22Rv1 (cell line): ENCODE data around the gene UBAP1.

Experiments used
- H3K27ac ChIP-seq: fragments of 450-650 bp; 2 replicates; pipeline ENCODE4 v1.5.1; 2017
- ZFX ChIP-seq: fragments of 450-650 bp; IDR thresholded peaks from 2 replicates; pipeline ENCODE4 v1.6.1; 2017; ENCODE audit warnings: antibody characterized with exemption, borderline replicate concordance
- TF ChIP-seq, protein P1 (sequence below): fragments of 450-650 bp; IDR thresholded peaks from 2 replicates; pipeline ENCODE4 v1.5.1; 2017; ENCODE audit warnings: mild to moderate bottlenecking

Gene UBAP1

GRCh38 chr9:34163434-34163833 is 15.4 kb upstream of the UBAP1 start:
- H3K27ac ChIP-seq, result peak overlapping the region; percentile 70
- TF ChIP-seq, protein P1, sequence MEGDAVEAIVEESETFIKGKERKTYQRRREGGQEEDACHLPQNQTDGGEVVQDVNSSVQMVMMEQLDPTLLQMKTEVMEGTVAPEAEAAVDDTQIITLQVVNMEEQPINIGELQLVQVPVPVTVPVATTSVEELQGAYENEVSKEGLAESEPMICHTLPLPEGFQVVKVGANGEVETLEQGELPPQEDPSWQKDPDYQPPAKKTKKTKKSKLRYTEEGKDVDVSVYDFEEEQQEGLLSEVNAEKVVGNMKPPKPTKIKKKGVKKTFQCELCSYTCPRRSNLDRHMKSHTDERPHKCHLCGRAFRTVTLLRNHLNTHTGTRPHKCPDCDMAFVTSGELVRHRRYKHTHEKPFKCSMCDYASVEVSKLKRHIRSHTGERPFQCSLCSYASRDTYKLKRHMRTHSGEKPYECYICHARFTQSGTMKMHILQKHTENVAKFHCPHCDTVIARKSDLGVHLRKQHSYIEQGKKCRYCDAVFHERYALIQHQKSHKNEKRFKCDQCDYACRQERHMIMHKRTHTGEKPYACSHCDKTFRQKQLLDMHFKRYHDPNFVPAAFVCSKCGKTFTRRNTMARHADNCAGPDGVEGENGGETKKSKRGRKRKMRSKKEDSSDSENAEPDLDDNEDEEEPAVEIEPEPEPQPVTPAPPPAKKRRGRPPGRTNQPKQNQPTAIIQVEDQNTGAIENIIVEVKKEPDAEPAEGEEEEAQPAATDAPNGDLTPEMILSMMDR, result no peak
- TF ChIP-seq ZFX, result no peak

GRCh38 chr9:34169125-34169524 is 9.7 kb upstream of the UBAP1 start:
- no peak overlapping the region for H3K27ac ChIP-seq

DNA sequence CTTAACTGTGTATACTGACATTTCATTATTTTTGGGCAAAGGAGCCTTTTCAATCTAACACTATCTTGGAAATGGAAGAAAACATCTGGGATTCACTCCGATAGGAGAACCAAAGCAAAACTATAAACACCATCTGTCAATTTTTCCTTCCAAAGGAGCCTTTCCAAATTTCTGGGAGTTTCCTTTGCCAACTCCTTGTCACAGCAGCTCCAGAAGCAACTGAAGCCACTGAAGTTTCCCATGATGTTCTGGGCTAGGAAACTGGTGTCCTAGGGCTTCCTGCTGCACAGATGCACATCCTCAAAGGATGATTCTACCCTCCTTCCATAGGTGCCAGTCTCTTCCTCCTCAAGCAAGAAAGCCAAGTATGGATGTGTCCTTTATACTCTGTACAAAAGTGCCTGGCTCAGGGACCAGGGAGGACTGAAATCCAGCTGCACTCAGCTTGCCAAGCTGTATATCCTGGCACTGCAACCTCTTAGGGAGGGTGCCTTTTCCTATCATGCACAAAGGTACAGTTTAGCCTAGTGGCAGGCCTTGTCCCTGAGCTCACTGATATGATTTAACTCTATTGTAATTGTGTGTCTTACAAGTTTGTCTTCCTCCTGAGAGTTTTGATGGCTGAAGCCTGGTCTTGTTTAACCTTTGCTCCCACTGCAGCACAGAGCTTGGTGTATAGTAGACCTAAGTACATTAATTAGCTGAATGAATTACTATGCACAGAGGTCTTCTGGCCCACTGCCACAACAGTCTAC is 8.4 kb upstream of the UBAP1 start:
- TF ChIP-seq ZFX, result no peak
- TF ChIP-seq, protein P1, result no peak
- no peak overlapping the region for H3K27ac ChIP-seq

More at GRCh38 chr9:34169125-34169524, 9.7 kb upstream of the UBAP1 start:
- no peak for TF ChIP-seq ZFX
- TF ChIP-seq, protein P1, result no peak

DNA sequence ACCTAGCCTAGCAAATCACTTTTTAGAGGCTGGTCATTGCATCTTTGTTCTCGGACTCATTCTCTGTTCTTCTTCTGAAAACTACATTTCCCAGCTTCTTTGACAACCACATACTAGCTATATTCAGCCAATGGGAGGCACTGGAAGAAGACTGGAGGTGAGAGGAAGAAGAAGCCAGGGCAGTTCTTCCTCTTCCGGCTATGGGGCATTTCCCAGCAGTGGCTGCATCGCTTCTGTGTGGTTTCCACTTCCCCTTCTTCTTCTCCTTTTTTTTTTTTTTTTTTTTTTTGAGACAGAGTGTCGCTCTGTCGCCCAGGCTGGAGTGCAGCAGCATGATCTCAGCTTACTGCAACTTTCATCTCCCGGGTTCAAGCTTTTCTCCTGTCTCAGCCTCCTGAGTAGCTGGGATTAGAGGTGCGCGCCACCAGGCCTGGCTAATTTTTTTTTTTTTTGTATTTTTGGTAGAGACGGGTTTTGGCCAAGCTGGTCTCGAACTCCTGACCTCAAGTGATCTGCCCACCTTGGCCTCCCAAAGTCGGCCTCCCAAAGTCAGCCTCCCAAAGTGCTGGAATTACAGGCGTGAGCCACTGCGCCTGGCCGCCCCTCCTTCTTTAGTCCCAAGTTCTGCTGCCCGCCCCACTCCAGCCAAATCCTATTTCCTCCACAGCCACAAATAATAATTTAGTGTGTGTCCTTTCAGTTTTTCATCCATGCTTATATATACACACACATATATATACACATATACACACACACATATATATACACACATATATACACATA is 6.9 kb upstream of the UBAP1 start:
- no peak overlapping the region for H3K27ac ChIP-seq
- no peak for TF ChIP-seq ZFX
- TF ChIP-seq, protein P1, result no peak

GRCh38 chr9:34176089-34176488 is 2.8 kb upstream of the UBAP1 start:
- H3K27ac ChIP-seq, result no peak overlapping the region
- TF ChIP-seq ZFX, result no peak
- TF ChIP-seq, protein P1, result no peak

DNA sequence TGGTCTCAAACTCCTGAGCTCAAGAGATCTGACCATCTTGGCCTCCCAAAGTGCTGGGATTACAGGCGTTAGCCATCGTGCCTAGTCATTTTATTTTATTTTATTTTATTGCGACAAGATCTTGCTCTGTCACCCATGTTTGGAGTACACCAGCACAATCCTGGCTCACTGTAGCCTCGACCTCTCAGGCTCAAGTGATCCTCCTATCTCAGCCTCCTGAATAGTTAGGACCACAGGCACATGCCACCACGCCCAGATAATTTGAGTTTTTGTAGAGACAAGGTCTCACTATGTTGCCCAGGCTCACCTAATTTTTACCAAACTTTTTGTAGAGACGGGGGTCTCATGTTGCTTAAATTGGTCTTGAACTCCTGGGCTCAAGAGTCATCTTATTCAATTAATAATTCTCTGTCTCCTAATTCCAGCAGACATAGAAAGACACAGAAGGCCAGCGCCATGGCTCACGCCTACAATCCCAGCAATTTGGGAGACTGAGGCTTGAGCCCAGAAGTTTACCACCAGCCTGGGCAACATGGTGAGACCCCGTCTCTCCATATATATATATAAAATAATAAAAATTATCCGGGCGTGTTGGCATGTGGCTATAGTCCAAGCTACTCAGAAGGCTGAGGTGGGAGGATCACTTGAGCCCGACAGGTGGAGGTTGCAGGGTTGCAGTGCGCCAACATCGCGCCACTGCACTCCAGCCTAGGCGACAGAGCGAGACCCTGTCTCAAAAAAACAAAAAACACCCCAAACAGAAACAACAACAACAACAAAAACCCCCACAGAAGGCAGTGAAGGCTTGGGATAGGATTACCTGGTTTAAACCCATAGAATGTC is 1.0 kb upstream of the UBAP1 start:
- peak overlapping the region; percentile 80 for H3K27ac ChIP-seq
- no peak for TF ChIP-seq ZFX
- TF ChIP-seq, protein P1, result no peak
